Measurements from ENCODE around the gene PDIA6. TPM values are rescaled to one million over a fixed set of nuclear protein-coding genes. Genes with fewer than 3 reads are reported as not detected.

PDIA6 gene
- total and polyA plus RNA-seq, 12 donors, result 28.6 to 544 (median 142) TPM

- DNase-seq, result no peak
- TF ChIP-seq CTCF (IDR thresholded peaks at IDR 0.05) (no peak), POLR2A (IDR thresholded peaks at IDR 0.05) (no peak)
- intact Hi-C loops (cut with DNase I), result no loop called here
- Histone ChIP-seq H3K27me3 (no peaks in the 10 kb centered on the region), H3K9me3 (replicated peaks in 1 of 3) (no peaks in the 10 kb centered on the region), H3K36me3 (replicated peaks in 1 of 2) (no peaks in the 10 kb centered on the region), H3K4me1 (replicated peaks in 1 of 2) (peaks cover 0 to 6% of the 10 kb centered on the region in 2 donors), H3K27ac (no peak overlapping the region), H3K4me3 (no peak overlapping the region)
- 76 to 86% (median 83%) methylated on average over 7 of the region's 7 CpGs for WGBS, 4 donors
Measured at GRCh38 chr2:10847008-10847407, 34.4 kb upstream of the PDIA6 start.

- intact Hi-C loops (cut with DNase I), result no loop called here
- no peak for TF ChIP-seq CTCF (IDR thresholded peaks at IDR 0.05)
- TF ChIP-seq POLR2A (IDR thresholded peaks at IDR 0.05), result no peak
- Histone ChIP-seq H3K36me3 (replicated peaks in 1 of 2) (no peaks in the 10 kb centered on the region), H3K27ac (no peak overlapping the region), H3K9me3 (replicated peaks in 1 of 3) (peaks cover 0 to 4% (median 0%) of the 10 kb centered on the region in 3 donors), H3K4me1 (replicated peaks in 1 of 2) (peaks cover 0 to 6% of the 10 kb centered on the region in 2 donors), H3K27me3 (no peaks in the 10 kb centered on the region), H3K4me3 (no peak overlapping the region)
- DNase-seq, result no peak
- 84 to 88% (median 86%) methylated on average over 13 of the region's 13 CpGs for WGBS, 4 donors
Measured at GRCh38 chr2:10846110-10846861, 33.7 kb upstream of the PDIA6 start.

DNA sequence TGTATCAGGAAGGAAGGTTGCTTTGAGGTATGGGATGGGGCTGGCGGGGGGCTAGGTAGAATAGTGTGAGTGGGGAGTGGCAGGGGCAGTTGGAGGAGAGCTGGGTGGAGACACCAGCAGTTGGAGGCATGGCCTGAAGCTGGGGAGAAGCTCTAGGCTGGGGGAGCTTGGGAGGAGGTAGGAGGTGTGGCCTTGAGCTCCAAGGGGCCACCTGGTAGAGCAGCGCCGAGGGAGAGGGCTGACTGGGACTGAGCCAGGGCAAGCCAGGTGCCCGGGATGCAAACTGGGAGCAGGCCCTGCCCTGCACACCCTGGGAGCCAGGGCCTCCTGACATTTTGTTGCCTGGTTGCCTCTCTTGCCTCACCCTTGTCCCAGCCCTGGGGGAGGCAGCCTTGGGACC is 33.1 kb upstream of the PDIA6 start:
- DNase-seq, result no peak
- no peaks in the 10 kb centered on the region for H3K36me3 ChIP-seq (replicated peaks in 1 of 2)
- no peak overlapping the region for H3K4me3 ChIP-seq
- intact Hi-C loops (cut with DNase I), result no loop called here
- peaks cover 0 to 5% (median 0%) of the 10 kb centered on the region in 3 donors for H3K9me3 ChIP-seq (replicated peaks in 1 of 3)
- no peak overlapping the region for H3K27ac ChIP-seq
- TF ChIP-seq POLR2A (IDR thresholded peaks at IDR 0.05) (no peak), CTCF (IDR thresholded peaks at IDR 0.05) (no peak)
- H3K27me3 ChIP-seq, result no peaks in the 10 kb centered on the region
- H3K4me1 ChIP-seq (replicated peaks in 1 of 2), result peaks cover 0 to 6% of the 10 kb centered on the region in 2 donors
- WGBS, 4 donors, result 67 to 85% (median 79%) methylated on average over 4 of the region's 4 CpGs

- 17 to 40% (median 25%) methylated on average over 11 to 12 of the region's 12 CpGs for WGBS, 4 donors
Measured at GRCh38 chr2:10844097-10844496, 31.5 kb upstream of the PDIA6 start.

More at GRCh38 chr2:10844097-10844496, 31.5 kb upstream of the PDIA6 start:
- H3K36me3 ChIP-seq (replicated peaks in 1 of 2), result no peaks in the 10 kb centered on the region
- H3K27me3 ChIP-seq, result no peaks in the 10 kb centered on the region
- H3K9me3 ChIP-seq (replicated peaks in 1 of 3), result peaks cover 0 to 5% (median 0%) of the 10 kb centered on the region in 3 donors
- intact Hi-C loops (cut with DNase I), result no loop called here
- peaks cover 0 to 6% of the 10 kb centered on the region in 2 donors for H3K4me1 ChIP-seq (replicated peaks in 1 of 2)
- DNase-seq, result peak; percentile 74 to 94 (median 92)
- TF ChIP-seq POLR2A (IDR thresholded peaks at IDR 0.05) (peak in 1 of 2 donors; percentile 14), CTCF (IDR thresholded peaks at IDR 0.05) (no peak)
- peak overlapping the region in 1 of 4 donors; percentile 19 for H3K4me3 ChIP-seq
- peak overlapping the region in 1 of 5 donors; percentile 10 for H3K27ac ChIP-seq
